ENCODE results near the gene ZNF335. TPM values are rescaled to one million over a fixed set of nuclear protein-coding genes. Genes with fewer than 3 reads are reported as not detected.
A peak's percentile ranks its signal among the peaks of the same experiment; 100 is the strongest.

The ZNF335 gene
- total and polyA plus RNA-seq, 2 of the 13 experiments (the other 11 are each of a cell fraction or from before 2014, with no cell fraction given), result 9.7 to 13.7 TPM

DNA sequence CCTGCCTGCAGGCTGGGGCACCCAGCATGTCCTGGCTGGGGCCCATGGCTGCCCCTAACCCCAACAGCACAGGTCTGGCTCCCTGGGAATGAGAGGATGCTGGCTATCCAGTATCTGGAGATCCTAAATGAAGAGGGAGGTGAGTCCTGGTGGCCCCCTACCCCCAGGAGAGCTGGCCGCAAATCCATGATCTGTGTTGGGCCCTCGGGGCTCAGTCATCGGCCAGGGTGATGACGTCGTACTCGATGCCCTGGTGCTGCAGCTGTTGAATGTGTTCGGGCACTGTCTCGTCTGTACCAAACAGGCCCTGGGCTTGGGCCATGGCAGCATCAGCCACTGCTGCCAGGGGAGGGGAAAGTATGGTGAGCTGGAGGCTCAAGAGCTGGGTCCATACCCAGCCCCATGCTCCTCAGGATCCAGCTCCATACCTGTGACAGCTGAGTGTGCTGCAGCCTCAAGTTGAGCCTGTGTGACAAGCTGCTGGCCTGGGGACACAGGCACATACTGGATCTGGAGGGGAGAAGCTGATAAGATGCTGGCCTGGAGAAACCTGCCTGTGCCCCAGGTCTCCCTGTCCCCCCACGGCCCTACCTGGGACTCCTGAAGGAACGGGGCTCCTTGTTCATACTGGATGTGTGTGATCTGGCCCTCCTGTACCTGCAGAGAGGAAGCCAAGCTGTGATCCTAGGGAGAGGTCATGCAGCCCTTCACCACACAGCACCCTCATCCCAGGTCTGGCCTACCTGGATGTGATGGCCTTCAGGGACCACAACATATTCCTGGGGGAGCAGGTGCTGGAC, 23.1 kb downstream of the ZNF335 start (continued):
- TF ChIP-seq AGO1 (IDR thresholded peaks at IDR 0.05; ENCODE audit: low read depth, low read length, poor library complexity, severe bottlenecking) (peak; percentile 60), U2AF1 (optimal IDR thresholded peaks at IDR 0.05; ENCODE audit: low read depth, low read length) (peak; percentile 1), ZNF547 (CRISPR knock-in tag; IDR thresholded peaks at IDR 0.05) (0 out of 2 replicates have a peak, but pooled peaks have one; percentile 19), AKAP8 (CRISPR knock-in tag; IDR thresholded peaks at IDR 0.05) (peak; percentile 77), ZNF737 (CRISPR knock-in tag; IDR thresholded peaks at IDR 0.05; ENCODE audit: borderline replicate concordance) (0 out of 2 replicates have a peak, but pooled peaks have one; percentile 53), ZNF883 (CRISPR knock-in tag; IDR thresholded peaks at IDR 0.05; ENCODE audit: not compliant biosample characterization) (peak; percentile 60), KDM5B (CRISPR knock-in tag; IDR thresholded peaks at IDR 0.05; ENCODE audit: borderline replicate concordance) (peak; percentile 17; the same call in 1 of the 2 replicates), NONO (IDR thresholded peaks at IDR 0.05) (no peak), NONO (CRISPR knock-in tag; conservative IDR thresholded peaks at IDR 0.05) (0 out of 2 replicates have a peak, but pooled peaks have one; percentile 16), ZNF296 (CRISPR knock-in tag; conservative IDR thresholded peaks at IDR 0.05) (0 out of 2 replicates have a peak, but pooled peaks have one; percentile 59), TAF15 (IDR thresholded peaks at IDR 0.05; ENCODE audit: low read depth, low read length, poor library complexity, severe bottlenecking) (peak; percentile 22), ZNF780A (CRISPR knock-in tag; IDR thresholded peaks at IDR 0.05) (no peak), RXRB (CRISPR knock-in tag; IDR thresholded peaks at IDR 0.05; ENCODE audit: borderline replicate concordance) (no peak), PRMT3 (CRISPR knock-in tag; IDR thresholded peaks at IDR 0.05; ENCODE audit: borderline replicate concordance, low read depth) (0 out of 2 replicates have a peak, but pooled peaks have one; percentile 14), ZNF687 (CRISPR knock-in tag; IDR thresholded peaks at IDR 0.05) (peak; percentile 33; the same call in 1 of the 2 replicates), TFDP1 (CRISPR knock-in tag; IDR thresholded peaks at IDR 0.05; ENCODE audit: borderline replicate concordance) (0 out of 2 replicates have a peak, but pooled peaks have one; percentile 21)
- TF ChIP-seq, protein P1, sequence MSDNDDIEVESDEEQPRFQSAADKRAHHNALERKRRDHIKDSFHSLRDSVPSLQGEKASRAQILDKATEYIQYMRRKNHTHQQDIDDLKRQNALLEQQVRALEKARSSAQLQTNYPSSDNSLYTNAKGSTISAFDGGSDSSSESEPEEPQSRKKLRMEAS (IDR thresholded peaks at IDR 0.05), result peak; percentile 24; the same call in 1 of the 2 replicates
- TF ChIP-seq, protein P2, sequence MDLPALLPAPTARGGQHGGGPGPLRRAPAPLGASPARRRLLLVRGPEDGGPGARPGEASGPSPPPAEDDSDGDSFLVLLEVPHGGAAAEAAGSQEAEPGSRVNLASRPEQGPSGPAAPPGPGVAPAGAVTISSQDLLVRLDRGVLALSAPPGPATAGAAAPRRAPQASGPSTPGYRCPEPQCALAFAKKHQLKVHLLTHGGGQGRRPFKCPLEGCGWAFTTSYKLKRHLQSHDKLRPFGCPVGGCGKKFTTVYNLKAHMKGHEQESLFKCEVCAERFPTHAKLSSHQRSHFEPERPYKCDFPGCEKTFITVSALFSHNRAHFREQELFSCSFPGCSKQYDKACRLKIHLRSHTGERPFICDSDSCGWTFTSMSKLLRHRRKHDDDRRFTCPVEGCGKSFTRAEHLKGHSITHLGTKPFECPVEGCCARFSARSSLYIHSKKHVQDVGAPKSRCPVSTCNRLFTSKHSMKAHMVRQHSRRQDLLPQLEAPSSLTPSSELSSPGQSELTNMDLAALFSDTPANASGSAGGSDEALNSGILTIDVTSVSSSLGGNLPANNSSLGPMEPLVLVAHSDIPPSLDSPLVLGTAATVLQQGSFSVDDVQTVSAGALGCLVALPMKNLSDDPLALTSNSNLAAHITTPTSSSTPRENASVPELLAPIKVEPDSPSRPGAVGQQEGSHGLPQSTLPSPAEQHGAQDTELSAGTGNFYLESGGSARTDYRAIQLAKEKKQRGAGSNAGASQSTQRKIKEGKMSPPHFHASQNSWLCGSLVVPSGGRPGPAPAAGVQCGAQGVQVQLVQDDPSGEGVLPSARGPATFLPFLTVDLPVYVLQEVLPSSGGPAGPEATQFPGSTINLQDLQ (CRISPR knock-in tag; IDR thresholded peaks at IDR 0.05), result peak; percentile 72; the same call in 1 of the 2 replicates

Data from HepG2 (cell line).